OCI-LY1 (cell line): Measurements from ENCODE around the gene CUX1.

Experiments
- H2AFZ ChIP-seq: fragments of 200-600 bp; sonication (generic), shearing (Covaris generic); 2 replicates; pipeline ENCODE4 v1.6.0; 2014; ENCODE audit warnings: antibody characterized with exemption, mild to moderate bottlenecking, low read length
- H3F3A ChIP-seq: fragments of 200-600 bp; sonication (generic), shearing (Covaris generic); 2 replicates; pipeline ENCODE4 v1.6.0; 2014; ENCODE audit warnings: mild to moderate bottlenecking, antibody characterized with exemption, low read length, moderate library complexity; ENCODE audit not compliant: insufficient read depth
- H3K27ac ChIP-seq: fragments of 200-600 bp; sonication (generic); 2 replicates; pipeline ENCODE4 v1.5.1; 2014; ENCODE audit warnings: low read length, mixed run types, mild to moderate bottlenecking, low read depth; ENCODE audit not compliant: poor library complexity, severe bottlenecking
- H3K27me3 ChIP-seq: fragments of 200-600 bp; sonication (generic); 2 replicates; pipeline ENCODE4 v1.6.0; 2014; ENCODE audit warnings: antibody characterized with exemption, mild to moderate bottlenecking, low read length, moderate library complexity; ENCODE audit not compliant: insufficient read depth
- H3K36me3 ChIP-seq: fragments of 200-600 bp; sonication (generic); 2 replicates; pipeline ENCODE4 v1.6.1; 2014; ENCODE audit warnings: mild to moderate bottlenecking, antibody characterized with exemption, low read length, moderate library complexity, mixed read lengths; ENCODE audit not compliant: insufficient read depth
- H3K4me1 ChIP-seq: fragments of 200-600 bp; sonication (generic); 2 replicates; pipeline ENCODE4 v1.5.1; 2014; ENCODE audit warnings: mild to moderate bottlenecking, low read length, moderate library complexity; ENCODE audit not compliant: insufficient read depth, severe bottlenecking
- H3K4me2 ChIP-seq: fragments of 200-600 bp; sonication (generic), shearing (Covaris generic); 2 replicates; pipeline ENCODE4 v1.6.1; 2014; ENCODE audit warnings: low read length
- H3K4me3 ChIP-seq: fragments of 200-600 bp; sonication (generic); 2 replicates; pipeline ENCODE4 v1.5.1; 2014; ENCODE audit warnings: low read length, low read depth, mild to moderate bottlenecking, mixed read lengths; ENCODE audit not compliant: poor library complexity, severe bottlenecking
- H3K79me2 ChIP-seq: fragments of 200-600 bp; shearing (Covaris generic); 2 replicates; pipeline ENCODE4 v1.6.1; 2016; ENCODE audit warnings: mixed run types, low read length, mixed read lengths; ENCODE audit not compliant: insufficient read depth
- H3K9ac ChIP-seq: fragments of 200-600 bp; sonication (generic), shearing (Covaris generic); 2 replicates; pipeline ENCODE4 v1.6.1; 2014; ENCODE audit warnings: mild to moderate bottlenecking, low read length, mixed read lengths
- H3K9me2 ChIP-seq: fragments of 200-600 bp; sonication (generic), shearing (Covaris generic); 2 replicates; pipeline ENCODE4 v1.6.1; 2014; ENCODE audit warnings: low read depth, mild to moderate bottlenecking, low read length, mixed read lengths
- H3K9me3 ChIP-seq: fragments of 200-600 bp; shearing (Covaris generic); 2 replicates; pipeline ENCODE4 v1.6.1; 2014; ENCODE audit warnings: low read length, mixed read lengths
- H4K20me1 ChIP-seq: fragments of 200-600 bp; sonication (generic), shearing (Covaris generic); 2 replicates; pipeline ENCODE4 v1.6.0; 2016; ENCODE audit warnings: mild to moderate bottlenecking, low read length; ENCODE audit not compliant: insufficient read depth
- CTCF ChIP-seq: fragments of 200-600 bp; sonication (generic), shearing (Covaris generic); IDR thresholded peaks from 2 replicates; pipeline ENCODE4 v1.5.1; 2017; ENCODE audit warnings: mild to moderate bottlenecking, antibody characterized with exemption, low read length, moderate library complexity, mixed read lengths
- EZH2 ChIP-seq: fragments of 200-600 bp; sonication (generic), shearing (Covaris generic); IDR thresholded peaks from 2 replicates; pipeline ENCODE4 v1.8.0; 2017; ENCODE audit warnings: borderline replicate concordance, mixed run types, mild to moderate bottlenecking, antibody characterized with exemption, low read length, moderate library complexity, mixed read lengths

The CUX1 gene

DNA sequence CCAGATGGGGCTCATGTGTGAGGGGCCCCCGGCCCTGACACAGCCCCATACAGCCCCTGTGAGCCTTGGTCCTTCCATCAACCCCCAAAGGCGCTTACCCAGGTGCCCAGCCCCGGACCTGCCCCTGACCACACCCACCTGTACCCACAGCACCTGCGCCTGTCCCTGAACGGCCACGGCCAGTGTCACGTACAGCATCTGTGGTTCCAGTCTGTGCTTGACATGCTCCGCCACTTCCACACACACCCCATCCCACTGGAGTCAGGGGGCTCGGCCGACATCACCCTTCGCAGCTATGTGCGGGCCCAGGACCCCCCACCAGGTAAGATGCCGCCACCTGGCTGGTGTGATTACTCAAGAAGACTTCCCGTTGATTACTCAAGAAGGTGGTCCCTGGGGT lies 502.8 kb downstream of the CUX1 start:
- Histone ChIP-seq H3K9me2 (no peaks in the 10 kb centered on the region), H3K4me1 (peaks cover 81% of the 10 kb centered on the region), H3F3A (no peaks in the 10 kb centered on the region), H4K20me1 (no peaks in the 10 kb centered on the region), H3K4me2 (peak overlapping the region; percentile 12; the same call in 1 of the 2 replicates), H3K4me3 (no peak overlapping the region), H3K9ac (peak overlapping the region; percentile 3; the same call in 1 of the 2 replicates), H3K36me3 (peaks cover 88% of the 10 kb centered on the region), H3K27ac (peak overlapping the region; percentile 89), H3K27me3 (no peaks in the 10 kb centered on the region), H3K9me3 (no peaks in the 10 kb centered on the region), H3K79me2 (no peaks in the 10 kb centered on the region), H2AFZ (no peak overlapping the region)
- TF ChIP-seq EZH2 (no peak), CTCF (no peak)

GRCh38 chr7:102320601-102321350 lies 503.4 kb downstream of the CUX1 start:
- H3K9ac ChIP-seq, result peak overlapping the region; percentile 5; the same call in 1 of the 2 replicates
- TF ChIP-seq CTCF, result no peak
- TF ChIP-seq EZH2, result no peak
- H3K4me3 ChIP-seq, result peak overlapping the region; percentile 1
- peaks cover 87% of the 10 kb centered on the region for H3K4me1 ChIP-seq
- H3K9me2 ChIP-seq, result no peaks in the 10 kb centered on the region
- H2AFZ ChIP-seq, result no peak overlapping the region
- no peaks in the 10 kb centered on the region for H3K79me2 ChIP-seq
- H3K4me2 ChIP-seq, result peak overlapping the region; percentile 12; the same call in 1 of the 2 replicates
- H3K27me3 ChIP-seq, result no peaks in the 10 kb centered on the region
- H3K27ac ChIP-seq, result peak overlapping the region; percentile 89
- no peaks in the 10 kb centered on the region for H3F3A ChIP-seq
- no peaks in the 10 kb centered on the region for H4K20me1 ChIP-seq
- H3K36me3 ChIP-seq, result peaks cover 88% of the 10 kb centered on the region
- H3K9me3 ChIP-seq, result no peaks in the 10 kb centered on the region

GRCh38 chr7:102321351-102322201 lies 504.1 kb downstream of the CUX1 start:
- H3F3A ChIP-seq, result 0 out of 2 replicates have a peak, but pooled peaks cover 3% of the 10 kb centered on the region
- H3K4me2 ChIP-seq, result peak overlapping the region; percentile 56
- no peak for TF ChIP-seq CTCF
- no peak for TF ChIP-seq EZH2
- H3K4me1 ChIP-seq, result peaks cover 95% of the 10 kb centered on the region
- no peaks in the 10 kb centered on the region for H3K27me3 ChIP-seq
- H2AFZ ChIP-seq, result no peak overlapping the region
- no peaks in the 10 kb centered on the region for H3K9me3 ChIP-seq
- peaks cover 94% of the 10 kb centered on the region for H3K36me3 ChIP-seq
- no peaks in the 10 kb centered on the region for H4K20me1 ChIP-seq
- no peaks in the 10 kb centered on the region for H3K79me2 ChIP-seq
- H3K9ac ChIP-seq, result peak overlapping the region; percentile 53
- H3K27ac ChIP-seq, result peak overlapping the region; percentile 89
- H3K9me2 ChIP-seq, result no peaks in the 10 kb centered on the region
- peak overlapping the region; percentile 28 for H3K4me3 ChIP-seq
